GM21360 (cell line): ENCODE measurements around the gene ZNF343.

Experiments used
- ATAC-seq: cut with Tn5 transposase; IDR thresholded peaks from one replicate; pipeline ENCODE4 v1.9.1; 2021; ENCODE audit warnings: mild to moderate bottlenecking, moderate library complexity; ENCODE audit not compliant: unreplicated experiment

ZNF343 gene

DNA sequence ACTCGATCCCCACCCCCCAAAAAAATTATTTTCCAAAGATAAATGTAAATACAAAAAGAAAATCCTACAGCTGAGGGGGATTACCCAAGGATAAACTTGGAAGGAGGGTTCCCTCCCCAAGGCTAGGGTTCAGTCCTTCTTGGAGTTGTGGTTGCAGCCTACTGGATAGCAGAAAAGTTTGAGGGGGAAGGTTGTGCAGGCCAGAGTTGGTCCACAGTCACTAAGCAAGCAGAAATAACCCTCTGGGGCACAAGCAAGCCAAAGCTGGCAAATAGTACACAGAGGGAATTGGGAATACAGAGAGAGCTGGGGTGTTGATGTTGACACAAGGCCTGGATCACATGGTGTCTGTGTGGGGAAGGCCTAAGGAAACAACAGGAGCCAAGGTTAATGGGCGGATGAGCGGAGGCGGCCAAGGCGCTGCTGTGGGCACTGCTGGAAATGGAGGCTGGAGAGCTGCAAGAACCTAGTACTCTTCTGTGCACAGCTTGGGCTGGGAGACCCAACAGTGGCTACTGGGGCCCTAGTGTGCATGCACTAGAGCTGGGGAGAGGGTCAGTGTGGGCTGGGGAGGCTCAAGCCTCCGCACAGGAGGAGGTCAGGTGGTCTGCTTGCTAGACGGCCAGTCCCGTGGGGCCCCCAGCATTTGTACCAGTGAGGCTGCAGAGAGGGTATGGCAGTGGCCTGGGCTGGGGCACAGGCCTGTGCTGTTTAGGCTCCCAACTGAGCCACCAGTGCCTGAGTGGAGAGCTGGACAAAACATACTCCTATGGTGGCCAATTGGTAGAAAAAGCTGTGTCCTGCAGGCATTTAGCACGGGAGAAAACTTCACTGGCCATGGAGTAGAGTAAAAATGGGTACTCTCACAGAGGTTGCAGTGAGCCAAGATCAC lies 32.6 kb downstream of the ZNF343 start:
- no peak for ATAC-seq

DNA sequence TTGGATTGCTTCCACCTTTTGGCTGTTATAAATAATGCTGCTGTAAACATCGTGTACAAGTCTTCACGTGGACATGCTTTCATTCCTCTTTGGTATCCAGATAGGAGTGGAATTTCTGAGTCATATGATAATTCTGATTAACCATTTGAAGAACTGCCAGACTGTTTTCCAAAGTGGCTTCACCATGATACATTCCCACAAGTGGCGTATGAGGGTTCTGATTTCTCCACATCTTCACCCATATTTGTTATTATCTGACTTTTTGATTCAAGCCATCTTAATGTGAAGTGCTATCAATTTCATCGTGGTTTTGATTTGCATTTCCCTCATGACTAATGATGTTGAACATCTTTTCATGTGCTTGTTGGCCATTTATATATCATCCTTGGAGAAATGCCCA lies 35.2 kb downstream of the ZNF343 start:
- ATAC-seq = no peak

DNA sequence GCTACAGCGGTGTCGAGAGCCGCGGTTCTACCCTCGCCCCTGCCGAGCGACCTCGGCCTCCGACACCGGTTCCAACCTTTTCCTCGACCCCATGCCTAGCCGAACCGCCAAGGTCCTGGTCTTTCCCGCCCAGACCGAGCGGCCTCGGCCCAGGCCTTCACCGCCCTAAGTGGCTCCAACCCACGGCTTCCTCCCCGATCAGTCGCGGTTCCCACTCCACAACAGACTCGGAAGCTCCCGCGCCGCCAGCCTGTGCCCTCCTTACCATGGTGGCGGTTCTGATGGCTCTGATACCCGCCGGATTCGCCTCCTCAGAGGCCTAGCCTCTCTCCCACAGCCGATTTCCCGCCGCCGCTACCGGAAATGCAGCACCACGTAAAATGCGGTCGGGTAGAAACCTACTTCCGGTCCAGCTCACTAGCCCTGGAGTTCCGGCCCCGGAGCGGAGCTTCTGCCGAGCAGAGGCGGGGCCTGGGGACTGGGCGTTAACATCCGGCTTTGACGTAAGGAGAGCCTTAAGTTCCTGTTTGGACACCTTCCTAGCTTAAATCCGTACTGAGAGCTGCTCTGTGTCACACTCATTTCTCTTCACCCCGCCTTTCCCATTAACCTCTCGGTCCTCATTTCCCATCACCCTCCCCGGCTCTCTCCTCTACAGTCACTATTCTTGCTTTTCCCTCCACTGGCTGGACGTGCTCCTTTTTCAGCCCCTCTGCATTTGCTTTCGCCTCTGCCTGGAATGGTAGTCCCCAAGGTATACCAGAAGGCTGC lies 38.1 kb downstream of the ZNF343 start, which contains the start of gene SNRPB:
TSS of gene SNRPB (minus strand) at position 367 of the 771 bp plus-strand sequence. CDS start at position 268, 99 bp downstream.
- ATAC-seq = peak; percentile 95

DNA sequence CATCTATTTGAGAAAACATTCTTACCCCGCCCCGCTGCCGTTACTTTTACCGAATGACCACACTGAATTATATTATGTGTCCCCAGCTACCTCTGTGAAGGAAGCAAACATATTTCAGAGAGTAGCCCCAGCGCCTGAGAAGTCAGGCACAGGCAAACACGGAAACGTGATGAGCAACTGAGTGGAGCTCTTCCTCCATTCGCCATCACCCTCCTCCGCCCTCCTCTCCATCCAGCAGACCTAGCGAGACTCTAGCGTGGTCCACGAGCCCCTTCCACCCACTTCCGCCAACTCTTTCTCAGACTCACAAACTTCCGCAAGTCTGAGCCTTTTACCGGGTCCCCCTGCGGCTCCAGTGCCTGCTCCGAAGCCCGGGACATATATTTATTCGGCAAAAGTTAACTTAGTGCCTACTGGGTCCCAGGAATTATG lies 38.7 kb downstream of the ZNF343 start:
- ATAC-seq = peak; percentile 23

DNA sequence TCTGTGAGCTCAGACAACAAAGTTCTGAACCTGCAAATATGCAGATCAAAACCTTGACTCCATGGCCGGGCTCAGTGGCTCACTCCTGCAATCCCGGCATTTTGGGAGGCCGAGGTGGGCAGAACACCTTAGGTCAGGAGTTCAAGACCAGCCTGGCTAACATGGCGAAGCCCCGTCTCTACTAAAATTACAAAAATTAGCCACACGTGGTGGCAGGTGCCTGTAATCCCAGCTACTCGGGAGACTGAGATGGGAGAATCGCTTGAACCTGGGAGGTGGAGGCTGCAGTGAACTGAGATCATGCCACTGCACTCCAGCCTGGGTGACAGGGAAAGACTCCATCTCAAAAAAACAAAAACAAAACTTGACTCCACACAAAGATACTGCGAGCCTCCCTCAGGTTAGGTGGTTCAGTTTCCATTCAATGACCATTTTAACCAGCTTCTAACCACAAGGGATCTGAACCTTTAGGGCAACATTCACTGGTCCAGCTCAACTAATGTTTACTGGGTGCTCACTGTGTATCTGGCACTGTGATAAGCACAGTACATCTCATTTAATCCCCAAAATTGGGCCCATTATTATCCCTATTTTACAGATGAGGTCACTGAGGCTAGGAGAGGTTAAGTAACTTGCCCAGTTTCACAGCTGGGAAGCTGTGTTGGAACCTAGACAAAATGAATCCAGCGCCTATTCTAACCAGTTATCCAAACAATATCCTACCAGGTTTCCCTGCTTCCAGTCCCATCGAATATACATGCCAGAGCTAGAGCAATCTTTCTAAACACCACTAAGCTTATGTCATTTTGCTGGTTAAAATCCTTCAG lies 39.9 kb downstream of the ZNF343 start:
- no peak for ATAC-seq

DNA sequence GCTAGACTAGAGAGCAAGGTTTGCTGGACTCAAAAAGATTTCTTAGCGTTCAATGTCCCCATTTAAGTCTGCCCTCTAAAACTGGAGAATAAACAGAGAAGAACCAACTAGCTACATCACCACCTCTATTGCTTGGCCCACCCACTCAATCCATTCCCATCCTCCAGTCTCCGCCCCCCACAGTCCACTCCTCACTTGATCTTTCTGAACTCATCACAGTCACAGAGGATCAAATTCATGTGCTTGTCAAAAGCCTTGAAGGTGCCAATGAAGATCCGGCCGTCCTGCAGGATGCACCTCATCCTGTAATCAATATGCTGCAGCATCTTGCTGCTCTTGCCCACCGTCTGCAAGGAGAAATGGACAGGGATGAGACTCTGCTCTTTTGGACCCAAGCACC lies 41.3 kb downstream of the ZNF343 start:
- ATAC-seq = no peak

DNA sequence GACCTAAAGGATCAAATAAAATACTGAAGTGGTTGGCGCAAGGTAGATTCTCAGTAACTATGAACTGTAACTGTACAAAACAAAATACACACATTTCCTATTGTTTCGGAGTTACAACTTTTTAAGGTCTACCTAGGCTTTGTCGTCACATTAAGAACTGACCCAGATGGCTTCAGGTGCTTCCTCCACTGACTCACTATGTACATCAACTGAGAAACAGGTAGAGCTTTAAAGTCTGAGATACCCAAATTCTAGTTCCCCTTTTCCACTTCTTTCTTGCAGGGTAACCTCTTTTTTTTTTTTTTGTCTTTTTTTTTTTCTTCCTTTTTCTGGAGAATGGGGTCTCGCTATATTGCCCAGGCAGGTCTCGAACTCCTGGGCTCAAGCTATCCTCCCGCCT lies 43.6 kb downstream of the ZNF343 start:
- no peak for ATAC-seq

DNA sequence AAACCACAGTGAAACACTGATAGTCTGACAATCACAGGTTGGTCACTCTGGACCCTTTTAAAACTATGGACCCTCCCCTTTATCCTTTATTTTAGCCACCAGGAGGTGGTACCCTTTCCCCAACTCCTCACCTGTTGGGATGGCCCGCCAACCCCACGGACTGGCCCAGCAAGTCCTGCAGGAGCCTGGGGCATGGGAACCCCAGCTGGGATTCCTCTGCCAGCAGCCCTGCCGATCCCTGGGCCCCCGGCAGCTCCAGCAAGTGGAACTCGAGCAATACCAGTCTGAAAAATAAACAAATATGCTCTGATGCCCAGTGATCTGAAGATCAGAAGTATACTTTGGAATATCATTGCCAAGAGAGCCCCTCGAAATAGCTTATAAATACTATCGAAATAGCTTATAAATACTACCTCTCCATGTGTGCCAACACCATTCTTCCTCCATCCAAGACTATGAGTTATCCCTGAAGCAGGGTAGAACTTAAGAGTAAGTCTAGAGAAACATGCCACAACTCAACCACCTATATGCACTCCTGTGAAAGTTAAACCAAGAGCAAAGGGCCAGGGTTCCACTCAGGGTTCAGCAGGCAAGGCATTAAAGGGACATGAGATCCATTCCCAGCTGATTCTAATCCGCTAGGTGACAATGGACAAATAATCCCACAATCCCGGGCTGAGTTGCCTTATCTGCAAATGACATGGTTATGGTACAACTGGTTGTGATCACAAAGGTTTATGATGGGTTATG lies 44.9 kb downstream of the ZNF343 start:
- no peak for ATAC-seq

DNA sequence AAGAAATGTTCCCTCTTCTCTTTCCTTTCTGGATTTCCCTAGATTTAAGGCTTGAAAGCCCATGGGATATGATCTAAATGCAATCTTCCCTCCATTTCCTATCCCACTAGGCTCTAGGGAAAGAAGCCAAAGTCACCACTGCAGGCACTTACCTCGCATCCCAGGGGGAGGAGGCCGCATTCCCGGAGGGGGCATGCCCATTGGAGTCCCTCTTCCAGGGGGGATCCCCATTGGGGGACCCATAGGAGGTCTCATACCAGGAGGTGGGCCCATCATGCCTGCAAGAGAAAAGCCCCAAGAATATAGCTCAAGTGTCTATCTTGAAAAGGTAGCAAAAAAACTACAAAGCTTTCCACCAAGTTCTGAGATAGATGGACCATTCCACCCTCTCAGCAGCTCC lies 46.2 kb downstream of the ZNF343 start:
- no peak for ATAC-seq

DNA sequence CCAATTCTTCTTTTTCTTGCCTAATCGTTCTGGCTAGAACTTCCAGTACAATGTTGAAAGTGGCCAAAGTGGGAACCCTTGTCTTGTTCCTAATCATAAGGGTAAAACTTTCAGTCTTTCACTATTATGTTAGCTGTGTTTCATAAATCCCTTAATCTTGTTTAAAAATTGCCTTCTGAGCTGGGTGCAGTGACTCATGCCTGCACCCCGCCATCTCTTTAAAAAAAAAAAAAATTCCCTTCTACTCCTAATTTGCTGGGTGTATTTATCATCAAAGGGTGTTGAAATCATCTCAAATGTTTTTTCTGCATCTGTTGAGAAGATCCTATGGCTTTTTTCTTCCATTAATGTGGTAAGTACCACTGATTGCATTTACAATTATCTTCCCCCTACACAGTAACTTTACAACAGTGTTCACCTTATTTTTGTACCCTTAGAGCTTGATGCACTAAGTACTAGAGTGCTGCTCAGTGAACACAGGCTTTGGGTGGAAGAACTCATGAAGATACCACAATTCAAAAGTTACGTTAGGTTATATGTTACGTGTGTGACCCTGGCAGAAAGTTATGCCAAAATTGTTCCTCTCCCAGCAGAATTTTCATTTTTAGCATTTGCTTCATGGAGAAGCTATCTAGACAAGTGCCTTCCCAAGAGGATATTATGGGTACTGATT lies 47.8 kb downstream of the ZNF343 start:
- no peak for ATAC-seq

DNA sequence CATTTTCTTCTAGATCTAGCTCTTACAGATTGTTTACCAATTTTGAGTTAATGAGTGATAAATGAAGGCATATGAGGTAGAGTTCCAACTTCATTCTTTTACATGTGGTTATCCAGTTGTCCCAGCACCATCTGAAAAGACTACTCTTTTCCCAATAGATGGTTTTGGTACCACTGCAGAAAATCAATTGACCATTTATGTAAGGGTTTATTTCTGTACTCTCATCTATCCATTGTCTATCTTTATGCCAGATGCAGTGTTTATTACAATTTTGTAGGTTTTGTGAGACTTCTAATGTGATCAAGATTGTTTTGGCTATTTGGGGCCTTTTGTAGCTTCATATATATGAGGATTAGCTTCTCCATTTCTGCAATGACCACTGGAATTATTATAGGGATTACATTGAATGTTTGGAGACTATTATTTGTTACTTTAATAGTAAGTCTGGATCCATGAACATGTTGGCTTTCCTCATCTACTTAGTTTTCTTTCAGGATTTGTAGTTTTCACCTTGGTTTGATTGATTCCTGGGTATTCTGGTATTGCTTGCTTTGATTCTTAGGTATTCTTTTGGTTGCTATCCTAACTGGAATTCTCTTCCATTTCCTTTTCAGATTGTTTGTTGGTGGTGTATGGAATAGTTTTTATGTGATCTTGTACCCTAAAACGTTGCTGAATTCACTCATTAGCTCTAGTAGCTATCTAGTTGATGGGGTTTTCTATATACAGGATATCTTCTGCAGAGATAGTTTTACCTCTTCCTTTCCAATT lies 48.5 kb downstream of the ZNF343 start:
- no peak for ATAC-seq

DNA sequence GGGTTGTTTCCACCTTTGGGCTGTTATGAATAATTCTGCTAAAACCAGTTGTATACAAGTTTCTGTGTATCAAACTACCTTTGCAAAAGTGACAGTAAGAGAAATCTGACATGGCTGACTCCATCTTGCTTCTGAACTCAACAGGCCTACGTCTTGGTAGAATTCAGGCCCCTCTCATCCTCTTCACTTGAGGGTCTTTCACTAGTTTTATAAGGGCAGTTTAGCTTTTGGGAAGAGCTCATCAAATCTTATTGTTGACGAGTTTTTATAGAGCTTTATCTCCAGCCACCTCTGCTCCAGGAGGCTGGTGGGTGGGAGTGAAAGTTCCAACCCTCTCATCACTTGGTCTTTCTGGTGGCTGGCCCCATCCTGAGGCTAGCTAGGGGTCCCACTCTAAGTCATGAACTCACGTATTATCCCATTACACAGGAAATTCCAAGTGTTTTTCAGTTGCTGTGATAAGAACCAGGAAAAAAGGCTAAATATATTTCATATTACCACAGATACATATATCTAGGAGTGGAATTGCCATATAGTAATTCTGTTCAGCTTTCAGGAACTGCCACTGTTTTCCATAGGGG lies 49.7 kb downstream of the ZNF343 start:
- ATAC-seq = no peak

DNA sequence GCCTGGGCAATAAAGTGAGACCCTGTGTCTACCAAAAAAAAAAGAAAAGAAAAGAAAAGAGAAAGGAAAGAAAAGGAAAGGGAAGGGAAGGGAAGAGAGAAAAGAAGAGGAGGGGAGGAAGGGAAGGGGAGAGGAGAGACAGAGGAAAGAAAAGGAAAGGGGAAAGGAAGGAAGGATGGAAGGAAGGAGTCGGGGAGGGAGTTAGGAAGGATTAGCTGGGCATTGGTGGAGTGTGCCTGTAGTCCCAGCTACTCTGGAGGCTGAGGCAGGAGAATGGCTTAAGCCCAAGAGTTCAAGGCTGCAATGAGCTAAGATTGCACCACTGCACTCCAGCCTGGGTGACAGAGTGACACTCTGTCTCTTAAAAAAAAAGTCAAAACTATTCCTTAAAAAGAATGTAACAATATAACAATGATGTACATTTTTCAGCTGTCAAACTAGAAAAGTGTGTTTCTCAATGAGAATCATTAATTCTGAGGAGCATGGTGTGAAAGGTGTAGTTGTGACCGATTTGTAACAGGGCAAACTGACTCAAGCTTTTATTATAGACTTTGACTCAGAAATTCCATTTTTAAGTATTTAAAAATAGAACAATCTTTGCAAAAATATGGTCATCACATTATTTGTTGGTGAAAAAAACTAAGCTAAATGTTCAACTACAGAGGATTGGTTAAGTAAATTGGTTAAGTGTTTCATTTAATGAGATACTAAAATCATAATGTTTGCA lies 52.8 kb downstream of the ZNF343 start:
- ATAC-seq = no peak

DNA sequence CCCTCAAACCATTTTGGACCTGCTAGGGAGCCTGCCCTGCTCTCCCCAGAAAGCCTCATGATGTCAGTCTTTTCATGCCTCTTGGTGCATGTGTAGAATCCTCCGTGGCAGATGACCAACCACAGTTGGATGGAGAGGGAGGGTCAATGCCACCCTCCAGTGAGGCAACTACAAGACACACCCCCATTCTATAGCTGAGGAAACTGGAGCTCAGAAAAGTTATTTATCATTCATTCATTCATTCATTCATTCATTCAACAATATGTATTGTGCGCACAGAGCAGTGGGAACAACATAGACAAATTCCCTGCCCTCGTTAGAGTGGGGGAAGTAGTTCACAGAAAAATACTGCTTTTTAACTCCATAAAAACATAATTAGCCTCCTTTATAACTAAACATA lies 54.9 kb downstream of the ZNF343 start:
- ATAC-seq = no peak

DNA sequence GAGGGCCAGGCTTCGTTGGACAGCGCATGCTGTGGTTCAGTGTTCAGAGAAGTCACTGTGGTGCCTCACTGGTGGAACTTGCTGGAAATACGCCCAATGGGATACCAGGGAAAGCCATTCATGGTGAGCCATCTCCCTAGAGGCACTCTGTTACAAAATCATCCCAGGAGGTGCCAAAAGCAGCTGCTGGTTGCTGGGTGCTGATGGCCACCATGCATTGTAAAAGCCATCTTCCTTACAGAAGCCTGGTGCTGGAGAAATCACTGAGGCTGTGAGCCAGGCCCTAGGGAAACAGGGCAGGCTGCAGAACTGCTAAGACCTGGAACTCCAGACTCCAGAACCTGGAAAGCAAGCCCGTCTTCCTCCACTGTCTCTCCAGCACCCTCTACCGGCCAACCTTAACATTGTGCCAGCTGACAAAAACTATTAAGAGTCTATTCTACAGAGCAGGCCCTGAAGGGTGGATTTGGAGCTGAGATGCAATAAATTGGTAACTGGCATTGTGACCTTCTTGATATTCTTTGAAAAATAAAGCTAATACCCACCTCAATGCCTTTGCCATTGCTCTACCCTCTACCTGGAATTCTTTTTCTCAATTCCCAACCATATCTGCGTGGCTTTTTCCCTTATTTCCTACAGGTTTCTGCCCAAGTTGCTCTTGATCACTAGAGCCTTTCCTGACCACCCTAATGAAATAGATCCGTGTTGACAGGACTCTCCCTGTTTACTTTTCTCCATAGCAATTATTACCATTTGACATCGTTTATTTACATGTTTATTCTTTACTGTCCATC lies 56.6 kb downstream of the ZNF343 start:
- ATAC-seq = no peak

DNA sequence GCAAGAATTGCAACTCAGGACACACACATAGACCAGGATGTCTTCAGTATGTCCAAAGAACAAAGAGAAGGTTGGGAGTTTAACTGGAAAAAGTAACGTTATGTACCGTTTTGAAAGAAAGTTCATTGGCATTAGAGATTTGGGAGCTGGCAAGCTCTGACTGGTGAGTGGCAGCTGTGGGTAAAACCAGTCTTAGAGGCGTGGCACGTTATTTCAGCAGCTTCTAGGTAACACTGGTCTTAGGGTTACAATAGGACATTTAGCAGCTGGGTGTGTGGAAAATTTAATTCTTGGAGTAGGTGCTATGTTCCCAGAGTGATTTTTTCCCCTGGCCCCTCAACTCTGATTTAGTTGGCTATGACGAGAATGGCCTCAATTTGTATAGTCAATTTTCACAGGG lies 57.3 kb downstream of the ZNF343 start:
- no peak for ATAC-seq

DNA sequence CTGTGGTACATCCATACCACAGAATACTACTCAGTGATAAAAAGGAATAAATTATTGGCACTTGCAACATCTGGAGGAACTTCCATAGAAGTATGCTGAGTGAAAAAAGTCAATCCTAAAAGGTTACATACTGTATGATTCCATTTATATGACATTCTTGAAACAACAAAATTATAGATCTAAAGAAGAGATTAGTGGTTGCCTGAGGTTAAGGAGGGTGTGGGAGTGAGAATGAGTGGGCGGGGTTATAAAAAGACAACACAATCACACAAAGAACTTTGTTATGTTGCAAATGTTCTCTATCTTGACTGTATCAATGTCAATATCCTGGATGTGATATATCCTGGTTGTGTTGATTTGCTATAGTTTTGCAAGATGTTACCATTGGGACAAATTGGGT lies 59.3 kb downstream of the ZNF343 start:
- no peak for ATAC-seq
